HG03159 (cell line): ENCODE data around the gene RAPGEF4.

Experiments used
- ATAC-seq: cut with Tn5 transposase; IDR thresholded peaks from one replicate; pipeline ENCODE4 v1.9.1; 2021; ENCODE audit warnings: mild to moderate bottlenecking, moderate library complexity; ENCODE audit not compliant: unreplicated experiment

RAPGEF4 gene

GRCh38 chr2:173053043-173053699 is 317.5 kb downstream of the RAPGEF4 start:
- ATAC-seq: no peak

GRCh38 chr2:173054466-173054865 is 318.8 kb downstream of the RAPGEF4 start:
- ATAC-seq: no peak

- no peak for ATAC-seq
These were observed 321.2 kb downstream of the RAPGEF4 start for GRCh38 chr2:173056705-173057364.

GRCh38 chr2:173058097-173058496 is 322.5 kb downstream of the RAPGEF4 start:
- no peak for ATAC-seq

GRCh38 chr2:173058673-173059072 is 323.0 kb downstream of the RAPGEF4 start:
- ATAC-seq: no peak

GRCh38 chr2:173059292-173059691 is 323.6 kb downstream of the RAPGEF4 start:
- ATAC-seq: no peak

- ATAC-seq: no peak
These were observed 324.4 kb downstream of the RAPGEF4 start for GRCh38 chr2:173059971-173060461.

- no peak for ATAC-seq
These were observed 327.2 kb downstream of the RAPGEF4 start for GRCh38 chr2:173062801-173063200.

- ATAC-seq: no peak
These were observed 328.6 kb downstream of the RAPGEF4 start for GRCh38 chr2:173064151-173064805.

- ATAC-seq: no peak
These were observed 331.4 kb downstream of the RAPGEF4 start for GRCh38 chr2:173066887-173067676.

GRCh38 chr2:173075056-173075780 is 339.6 kb downstream of the RAPGEF4 start:
- no peak for ATAC-seq

GRCh38 chr2:173075781-173076580 is 340.3 kb downstream of the RAPGEF4 start, which contains the start of gene MAP3K20:
TSS of gene MAP3K20 (plus strand) at chr2:173075846. CDS start at chr2:173091032, 15,186 bp downstream.
- peak; percentile 70 for ATAC-seq

- ATAC-seq: peak; percentile 26
These were observed 341.1 kb downstream of the RAPGEF4 start for GRCh38 chr2:173076581-173077345.

GRCh38 chr2:173077506-173078177 is 342.0 kb downstream of the RAPGEF4 start:
- no peak for ATAC-seq

GRCh38 chr2:173079141-173079540 is 343.5 kb downstream of the RAPGEF4 start:
- no peak for ATAC-seq

- no peak for ATAC-seq
These were observed 344.6 kb downstream of the RAPGEF4 start for GRCh38 chr2:173079973-173080860.

GRCh38 chr2:173086518-173087213 is 351.0 kb downstream of the RAPGEF4 start:
- ATAC-seq: no peak
